CD4-positive, CD25-positive, alpha-beta regulatory T cell (primary cell): ENCODE results near the gene SLC27A3. TPM values are rescaled to one million over a fixed set of nuclear protein-coding genes. Genes with fewer than 3 reads are reported as not detected.

Source experiments
- ATAC-seq, 2 donors: fragments of 150-1000 bp; cut with Tn5 transposase; one replicate each; pipeline ENCODE4 v1.10.0; 2021; ENCODE audit warnings: low read depth in 2 of 2, moderate number of reproducible peaks in 2 of 2, moderate library complexity in 1 of 2
- DNase-seq, 3 donors: peaks; one replicate each; pipeline versions ENCODE4 v3.0.0 to v3.0.0-alpha.2; 2012 to 2022; ENCODE audit warnings: mixed read lengths in 1 of 3
- H3K27ac ChIP-seq: one replicate; pipeline ENCODE4 v1.7.0; 2013; ENCODE audit warnings: mild to moderate bottlenecking, low read length; ENCODE audit not compliant: insufficient read depth, poor library complexity, severe bottlenecking
- H3K27me3 ChIP-seq: one replicate; pipeline ENCODE4 v1.7.0; 2013; ENCODE audit warnings: low read length; ENCODE audit not compliant: control insufficient read depth, insufficient read depth
- H3K36me3 ChIP-seq: one replicate; pipeline ENCODE4 v1.7.0; 2013; ENCODE audit warnings: mild to moderate bottlenecking, low read length, moderate library complexity; ENCODE audit not compliant: control insufficient read depth, insufficient read depth
- H3K4me1 ChIP-seq: 2 replicates; pipeline ENCODE4 v1.7.0; 2013; ENCODE audit warnings: mild to moderate bottlenecking, low read length; ENCODE audit not compliant: insufficient read depth, control insufficient read depth, poor library complexity, severe bottlenecking
- H3K4me3 ChIP-seq: one replicate; pipeline ENCODE4 v1.7.0; 2013; ENCODE audit warnings: low read depth, mild to moderate bottlenecking, low read length, moderate library complexity
- H3K9me3 ChIP-seq, 2 experiments: 1 replicate in 1 of 2; 2 replicates in 1 of 2; pipeline ENCODE4 v1.7.0; 2013; ENCODE audit warnings: low read length in 2 of 2, mild to moderate bottlenecking in 1 of 2, moderate library complexity in 1 of 2; ENCODE audit not compliant: control insufficient read depth in 2 of 2
- H3K27ac Mint-ChIP-seq, 3 donors: one replicate each; pipeline ENCODE4 v1.8.0; 2020 to 2022; ENCODE audit warnings: mild to moderate bottlenecking in 3 of 3, mixed read lengths in 3 of 3, moderate library complexity in 2 of 3
- H3K27me3 Mint-ChIP-seq: one replicate; pipeline ENCODE4 v1.8.0; 2022; ENCODE audit warnings: mild to moderate bottlenecking, mixed read lengths
- H3K36me3 Mint-ChIP-seq: one replicate; pipeline ENCODE4 v1.8.0; 2020; ENCODE audit warnings: mixed read lengths
- H3K4me1 Mint-ChIP-seq, 4 donors: one replicate each; pipeline ENCODE4 v1.8.0; 2020 to 2022; ENCODE audit warnings: mixed read lengths in 4 of 4, mild to moderate bottlenecking in 1 of 4
- H3K4me3 Mint-ChIP-seq, 4 donors: one replicate each; pipeline ENCODE4 v1.8.0; 2020 to 2022; ENCODE audit warnings: mild to moderate bottlenecking in 4 of 4, mixed read lengths in 4 of 4, moderate library complexity in 3 of 4
- H3K9me3 Mint-ChIP-seq, 7 donors: one replicate each; pipeline ENCODE4 v1.8.0; 2020 to 2022; ENCODE audit warnings: mixed read lengths in 7 of 7, mild to moderate bottlenecking in 3 of 7, moderate library complexity in 2 of 7
- polyA plus RNA-seq, 4 donors: library from polyadenylated mRNA; unstranded; fragments of 300-500 nt; fragmentation: Illumina TruSeq; gene quantifications; one replicate each; pipeline ENCODE4 v1.2.3, GENCODE V29; 2021
- total RNA-seq: library from RNA; stranded (reverse); gene quantifications from one replicate; pipeline ENCODE4 v1.2.3, GENCODE V29; 2022

Gene SLC27A3
- total and polyA plus RNA-seq, 5 donors from 2014 or later, result 5.4 to 8.3 (median 6.2) TPM

DNA sequence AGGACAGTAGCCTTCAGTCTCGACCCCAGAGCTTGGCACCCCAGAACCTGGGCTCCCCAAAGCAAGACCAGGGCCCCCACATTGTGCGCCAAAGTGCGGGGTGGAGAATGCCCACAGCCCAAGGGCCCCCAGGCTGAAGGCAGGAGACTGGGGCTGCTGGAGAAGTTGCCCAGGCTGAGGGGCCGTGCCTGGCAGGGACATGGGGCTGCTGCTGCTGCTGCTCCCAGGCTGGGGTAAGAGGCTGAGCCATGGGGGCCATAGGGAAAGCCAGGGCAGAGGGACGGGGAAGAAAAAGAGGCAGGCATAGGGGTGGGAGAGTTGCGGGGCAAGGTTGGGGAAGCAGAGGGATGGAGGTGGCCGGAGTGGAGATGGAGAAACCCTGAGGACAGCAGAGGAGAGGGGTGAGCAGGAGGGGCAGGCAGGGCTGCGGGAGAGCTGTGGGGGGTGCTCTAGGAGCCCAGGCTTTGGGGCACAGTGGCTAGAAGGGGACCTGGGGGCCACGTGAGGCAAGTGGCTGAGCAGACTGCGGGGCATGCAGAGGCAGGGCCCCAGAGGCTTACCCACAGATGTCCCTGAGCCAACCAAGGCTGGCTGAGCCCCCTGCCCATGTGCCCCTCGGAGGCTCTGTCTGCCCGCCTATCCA is 18.9 kb downstream of the SLC27A3 start:
- H3K4me1 Mint-ChIP-seq, result peaks cover 7 to 20% (median 9%) of the 10 kb centered on the region in 4 donors
- Histone ChIP-seq H3K36me3 (no peaks in the 10 kb centered on the region), H3K4me1 (peaks cover 3% of the 10 kb centered on the region), H3K27ac (no peak overlapping the region), H3K4me3 (no peak overlapping the region), H3K9me3 (no peaks in the 10 kb centered on the region), H3K27me3 (no peaks in the 10 kb centered on the region)
- H3K4me3 Mint-ChIP-seq, result no peak overlapping the region
- DNase-seq (no peak), ATAC-seq (no peak)
- no peaks in the 10 kb centered on the region for H3K9me3 Mint-ChIP-seq
- peaks cover 10% of the 10 kb centered on the region for H3K27me3 Mint-ChIP-seq
- H3K27ac Mint-ChIP-seq, result peak overlapping the region in 1 of 3 donors; percentile 93
- H3K36me3 Mint-ChIP-seq, result no peaks in the 10 kb centered on the region

GRCh38 chr1:153794624-153795329 is 19.6 kb downstream of the SLC27A3 start:
- Mint-ChIP-seq H3K9me3 (no peaks in the 10 kb centered on the region), H3K4me3 (no peak overlapping the region), H3K27ac (peak overlapping the region in 2 of 3 donors; percentile 62), H3K4me1 (peaks cover 4 to 15% (median 8%) of the 10 kb centered on the region in 4 donors), H3K36me3 (no peaks in the 10 kb centered on the region), H3K27me3 (peaks cover 5% of the 10 kb centered on the region)
- H3K9me3 ChIP-seq, result no peaks in the 10 kb centered on the region
- no peak for DNase-seq
- no peak overlapping the region for H3K27ac ChIP-seq
- H3K36me3 ChIP-seq, result no peaks in the 10 kb centered on the region
- H3K4me3 ChIP-seq, result no peak overlapping the region
- H3K4me1 ChIP-seq, result no peaks in the 10 kb centered on the region
- H3K27me3 ChIP-seq, result no peaks in the 10 kb centered on the region
- no peak for ATAC-seq

GRCh38 chr1:153795330-153795837 is 20.2 kb downstream of the SLC27A3 start:
- Mint-ChIP-seq H3K27ac (no peak overlapping the region), H3K36me3 (no peaks in the 10 kb centered on the region), H3K27me3 (no peaks in the 10 kb centered on the region), H3K9me3 (no peaks in the 10 kb centered on the region), H3K4me3 (no peak overlapping the region), H3K4me1 (peaks cover 0 to 12% (median 8%) of the 10 kb centered on the region in 4 donors)
- H3K27me3 ChIP-seq, result no peaks in the 10 kb centered on the region
- no peak overlapping the region for H3K4me3 ChIP-seq
- no peak for DNase-seq
- no peak for ATAC-seq
- no peak overlapping the region for H3K27ac ChIP-seq
- H3K9me3 ChIP-seq, result no peaks in the 10 kb centered on the region
- no peaks in the 10 kb centered on the region for H3K36me3 ChIP-seq
- H3K4me1 ChIP-seq, result no peaks in the 10 kb centered on the region

GRCh38 chr1:153795934-153796785 is 21.0 kb downstream of the SLC27A3 start:
- Histone ChIP-seq H3K4me3 (no peak overlapping the region), H3K27ac (no peak overlapping the region), H3K27me3 (no peaks in the 10 kb centered on the region), H3K36me3 (no peaks in the 10 kb centered on the region), H3K9me3 (no peaks in the 10 kb centered on the region), H3K4me1 (no peaks in the 10 kb centered on the region)
- Mint-ChIP-seq H3K4me1 (peaks cover 0 to 8% (median 5%) of the 10 kb centered on the region in 4 donors), H3K4me3 (no peak overlapping the region), H3K9me3 (no peaks in the 10 kb centered on the region), H3K27me3 (no peaks in the 10 kb centered on the region), H3K27ac (no peak overlapping the region), H3K36me3 (no peaks in the 10 kb centered on the region)
- DNase-seq (peak in 1 of 3 donors; percentile 16), ATAC-seq (no peak)

- ATAC-seq (peak; percentile 73 to 79), DNase-seq (peak; percentile 71 to 88 (median 83))
- no peaks in the 10 kb centered on the region for H3K36me3 ChIP-seq
- Mint-ChIP-seq H3K27me3 (no peaks in the 10 kb centered on the region), H3K4me1 (peaks cover 0 to 8% (median 5%) of the 10 kb centered on the region in 4 donors), H3K4me3 (peak overlapping the region in 1 of 4 donors; percentile 14), H3K36me3 (no peaks in the 10 kb centered on the region), H3K9me3 (no peaks in the 10 kb centered on the region), H3K27ac (peak overlapping the region in 1 of 3 donors; percentile 67)
- H3K4me3 ChIP-seq, result no peak overlapping the region
- no peaks in the 10 kb centered on the region for H3K9me3 ChIP-seq
- H3K27ac ChIP-seq, result no peak overlapping the region
- H3K4me1 ChIP-seq, result no peaks in the 10 kb centered on the region
- H3K27me3 ChIP-seq, result no peaks in the 10 kb centered on the region
Measured at GRCh38 chr1:153796786-153797659, 21.8 kb downstream of the SLC27A3 start.

GRCh38 chr1:153798468-153798780 is 23.2 kb downstream of the SLC27A3 start:
- Mint-ChIP-seq H3K4me1 (peaks cover 0 to 9% (median 5%) of the 10 kb centered on the region in 4 donors), H3K27ac (peak overlapping the region in 1 of 3 donors; percentile 74), H3K36me3 (peaks cover under 1% of the 10 kb centered on the region), H3K27me3 (no peaks in the 10 kb centered on the region), H3K4me3 (no peak overlapping the region), H3K9me3 (no peaks in the 10 kb centered on the region)
- no peaks in the 10 kb centered on the region for H3K36me3 ChIP-seq
- DNase-seq (no peak), ATAC-seq (no peak)
- H3K4me3 ChIP-seq, result no peak overlapping the region
- H3K4me1 ChIP-seq, result no peaks in the 10 kb centered on the region
- no peak overlapping the region for H3K27ac ChIP-seq
- H3K9me3 ChIP-seq, result no peaks in the 10 kb centered on the region
- no peaks in the 10 kb centered on the region for H3K27me3 ChIP-seq

- Histone ChIP-seq H3K36me3 (no peaks in the 10 kb centered on the region), H3K9me3 (no peaks in the 10 kb centered on the region), H3K27ac (no peak overlapping the region), H3K4me1 (no peaks in the 10 kb centered on the region), H3K27me3 (no peaks in the 10 kb centered on the region), H3K4me3 (no peak overlapping the region)
- ATAC-seq, result no peak
- H3K36me3 Mint-ChIP-seq, result peaks cover 7% of the 10 kb centered on the region
- no peaks in the 10 kb centered on the region for H3K27me3 Mint-ChIP-seq
- H3K4me3 Mint-ChIP-seq, result no peak overlapping the region
- H3K4me1 Mint-ChIP-seq, result peaks cover 0 to 10% (median 5%) of the 10 kb centered on the region in 4 donors
- H3K9me3 Mint-ChIP-seq, result no peaks in the 10 kb centered on the region
- H3K27ac Mint-ChIP-seq, result peak overlapping the region in 1 of 3 donors; percentile 74
- DNase-seq, result no peak
Measured at GRCh38 chr1:153799016-153799415, 23.8 kb downstream of the SLC27A3 start.
